GM12872 (cell line): ENCODE data around the gene LRIT1.

Source experiments
- CTCF ChIP-seq: IDR thresholded peaks from 3 replicates; pipeline ENCODE4 v1.5.1; 2011; ENCODE audit warnings: low read depth, mild to moderate bottlenecking, low read length, moderate library complexity; ENCODE audit not compliant: insufficient read depth

The LRIT1 gene

GRCh38 chr10:84195044-84195830 lies 46.1 kb downstream of the LRIT1 start:
- TF ChIP-seq CTCF: no peak

GRCh38 chr10:84194424-84195043 lies 46.8 kb downstream of the LRIT1 start, which contains the start of gene CDHR1:
TSS of gene CDHR1 (plus strand) at chr10:84194537. CDS start at chr10:84194761, 224 bp downstream.
- no peak for TF ChIP-seq CTCF

GRCh38 chr10:84193846-84194423 lies 47.4 kb downstream of the LRIT1 start:
- no peak for TF ChIP-seq CTCF

- TF ChIP-seq CTCF: no peak
Measured at GRCh38 chr10:84193327-84193726, 48.0 kb downstream of the LRIT1 start.

- TF ChIP-seq CTCF: no peak
Measured at GRCh38 chr10:84191106-84191505, 50.2 kb downstream of the LRIT1 start.

- TF ChIP-seq CTCF: no peak
Measured at GRCh38 chr10:84190621-84191020, 50.7 kb downstream of the LRIT1 start.

- no peak for TF ChIP-seq CTCF
Measured at GRCh38 chr10:84188815-84189214, 52.5 kb downstream of the LRIT1 start.
